GM23248 (cell line): ENCODE data around the gene HEXA. TPM values are rescaled to one million over a fixed set of nuclear protein-coding genes. Genes with fewer than 3 reads are reported as not detected.

Experiments
- DNase-seq: peaks from one replicate; pipeline ENCODE4 v3.0.0-alpha.2; 2015
- H2AFZ ChIP-seq: fragments of 200-600 bp; sonication (generic); 2 replicates; pipeline ENCODE4 v1.6.1; 2016; ENCODE audit warnings: antibody characterized with exemption
- H3F3A ChIP-seq: fragments of 200-600 bp; sonication (generic); 2 replicates; pipeline ENCODE4 v1.6.1; 2016; ENCODE audit warnings: mild to moderate bottlenecking, antibody characterized with exemption, mixed run types; ENCODE audit not compliant: insufficient read depth
- H3K27ac ChIP-seq: fragments of 200-600 bp; sonication (generic); 2 replicates; pipeline ENCODE4 v1.5.1; 2016; ENCODE audit warnings: mild to moderate bottlenecking
- H3K27me3 ChIP-seq: fragments of 200-600 bp; sonication (generic); replicated peaks from 2 replicates; pipeline ENCODE4 v1.6.1; 2016; ENCODE audit warnings: mild to moderate bottlenecking; ENCODE audit not compliant: insufficient read depth
- H3K36me3 ChIP-seq: fragments of 200-600 bp; sonication (generic); 2 replicates; pipeline ENCODE4 v1.6.1; 2016; ENCODE audit warnings: low read depth, mild to moderate bottlenecking
- H3K4me1 ChIP-seq: fragments of 200-600 bp; sonication (generic); 2 replicates; pipeline ENCODE4 v1.6.1; 2016; ENCODE audit warnings: mild to moderate bottlenecking; ENCODE audit not compliant: insufficient read depth
- H3K4me2 ChIP-seq: fragments of 200-600 bp; sonication (generic); one replicate; pipeline ENCODE4 v1.6.1; 2016; ENCODE audit warnings: mild to moderate bottlenecking; ENCODE audit not compliant: unreplicated experiment
- H3K4me3 ChIP-seq: fragments of 200-600 bp; sonication (generic); 2 replicates; pipeline ENCODE4 v1.5.1; 2016; ENCODE audit warnings: mild to moderate bottlenecking
- H3K79me2 ChIP-seq: fragments of 200-600 bp; sonication (generic); 2 replicates; pipeline ENCODE4 v1.6.1; 2016; ENCODE audit warnings: mild to moderate bottlenecking; ENCODE audit not compliant: insufficient read depth
- H3K9ac ChIP-seq: fragments of 200-600 bp; sonication (generic); 2 replicates; pipeline ENCODE4 v1.6.1; 2016; ENCODE audit warnings: mild to moderate bottlenecking
- H3K9me2 ChIP-seq: fragments of 200-600 bp; sonication (generic); 2 replicates; pipeline ENCODE4 v1.6.1; 2016; ENCODE audit warnings: mixed run types, mild to moderate bottlenecking, moderate library complexity; ENCODE audit not compliant: insufficient read depth
- H3K9me3 ChIP-seq: fragments of 200-600 bp; sonication (generic); one replicate; pipeline ENCODE4 v1.6.1; 2017; ENCODE audit warnings: low read depth
- H4K20me1 ChIP-seq: fragments of 200-600 bp; sonication (generic); 2 replicates; pipeline ENCODE4 v1.6.0; 2016; ENCODE audit not compliant: insufficient read depth
- EZH2 ChIP-seq: fragments of 200-600 bp; sonication (generic); IDR thresholded peaks from 2 replicates; pipeline ENCODE4 v1.6.1; 2018; ENCODE audit warnings: antibody characterized with exemption, mild to moderate bottlenecking; ENCODE audit not compliant: insufficient read depth, poor library complexity, severe bottlenecking
- EZH2phosphoT487 ChIP-seq: fragments of 200-600 bp; sonication (generic); IDR thresholded peaks from 2 replicates; pipeline ENCODE4 v1.6.1; 2018; ENCODE audit warnings: antibody characterized with exemption, moderate library complexity, mild to moderate bottlenecking, low read depth; ENCODE audit not compliant: insufficient read depth
- WGBS, 2 experiments: methylation state at CpG; one replicate each; pipeline ENCODE4 v1.1.6; 2015 to 2017; ENCODE audit warnings: low lambda C conversion rate in 2 of 2, low coverage in 1 of 2; ENCODE audit errors: missing lambda C conversion rate in 2 of 2; 5-methylcytosine and 5-hydroxymethylcytosine counted together
- in situ Hi-C: fragments of 300-500 bp; cut with MboI; formaldehyde crosslinking; loops from 2 replicates; pipeline ENCODE4 v1.15.0; 2020
- polyA plus RNA-seq: library from polyadenylated mRNA; unstranded; fragments of >200 nt; fragmentation: Nextera tagmentation; extraction: Ambion mirVana; gene quantifications from 2 replicates; pipeline ENCODE4 v1.2.1, GENCODE V29; 2016
- total RNA-seq: library from RNA; depleted of rRNA; stranded (reverse); fragments of >200 nt; shearing (Covaris generic); gene quantifications from 2 replicates; pipeline ENCODE4 v1.2.3, GENCODE V29; 2014

HEXA gene
- total and polyA plus RNA-seq, 2 experiments from 2014 or later = 162 to 190 TPM

GRCh38 chr15:72338617-72339321, 37.0 kb downstream of the HEXA start:
- no peak for TF ChIP-seq EZH2
- TF ChIP-seq EZH2phosphoT487 = no peak
- H2AFZ ChIP-seq = no peak overlapping the region

GRCh38 chr15:72338148-72338547, 37.7 kb downstream of the HEXA start:
- Histone ChIP-seq H3F3A (peaks cover 37% of the 10 kb centered on the region), H3K9me3 (no peaks in the 10 kb centered on the region), H3K9me2 (no peaks in the 10 kb centered on the region), H4K20me1 (no peaks in the 10 kb centered on the region), H2AFZ (no peak overlapping the region), H3K79me2 (no peaks in the 10 kb centered on the region), H3K27me3 (no peaks in the 10 kb centered on the region), H3K4me2 (peak overlapping the region; percentile 72), H3K36me3 (no peaks in the 10 kb centered on the region), H3K4me1 (peaks cover 23% of the 10 kb centered on the region), H3K27ac (peak overlapping the region; percentile 94), H3K9ac (peak overlapping the region; percentile 72), H3K4me3 (no peak overlapping the region)
- WGBS, 2 experiments = 94% methylated on average over 2 of the region's 2 CpGs
- in situ Hi-C loops = no loop called here
- TF ChIP-seq EZH2phosphoT487 = no peak
- no peak for TF ChIP-seq EZH2
- no peak for DNase-seq

More at GRCh38 chr15:72338617-72339321, 37.0 kb downstream of the HEXA start:
- in situ Hi-C loops = no loop called here
- Histone ChIP-seq H3K9ac (peak overlapping the region; percentile 72), H3K27ac (peak overlapping the region; percentile 94), H3F3A (peaks cover 37% of the 10 kb centered on the region), H3K9me2 (no peaks in the 10 kb centered on the region), H3K4me1 (peaks cover 23% of the 10 kb centered on the region), H3K27me3 (no peaks in the 10 kb centered on the region), H3K79me2 (no peaks in the 10 kb centered on the region), H4K20me1 (no peaks in the 10 kb centered on the region), H3K4me2 (peak overlapping the region; percentile 72), H3K4me3 (no peak overlapping the region), H3K36me3 (no peaks in the 10 kb centered on the region), H3K9me3 (no peaks in the 10 kb centered on the region)
- 38 to 43% methylated on average over 9 of the region's 9 CpGs for WGBS, 2 experiments
- peak; percentile 87 for DNase-seq

- no peaks in the 10 kb centered on the region for H3K79me2 ChIP-seq
- TF ChIP-seq EZH2 = no peak
- no peak for TF ChIP-seq EZH2phosphoT487
- WGBS, 2 experiments = 61 to 69% methylated on average over 2 of the region's 2 CpGs
- no peaks in the 10 kb centered on the region for H3K36me3 ChIP-seq
- no peaks in the 10 kb centered on the region for H3K27me3 ChIP-seq
- H4K20me1 ChIP-seq = no peaks in the 10 kb centered on the region
- H3K4me2 ChIP-seq = no peak overlapping the region
- no peak overlapping the region for H3K9ac ChIP-seq
- H3K27ac ChIP-seq = no peak overlapping the region
- no peak for DNase-seq
- H3K9me3 ChIP-seq = no peaks in the 10 kb centered on the region
- peaks cover 16% of the 10 kb centered on the region for H3K4me1 ChIP-seq
- H3K9me2 ChIP-seq = no peaks in the 10 kb centered on the region
- H2AFZ ChIP-seq = no peak overlapping the region
- no peak overlapping the region for H3K4me3 ChIP-seq
- H3F3A ChIP-seq = peaks cover 16% of the 10 kb centered on the region
- in situ Hi-C loops = no loop called here
These were observed 41.0 kb downstream of the HEXA start for GRCh38 chr15:72334842-72335241.

GRCh38 chr15:72331021-72331420, 44.8 kb downstream of the HEXA start:
- H3K27ac ChIP-seq = no peak overlapping the region
- TF ChIP-seq EZH2phosphoT487 (no peak), EZH2 (no peak)
- no peaks in the 10 kb centered on the region for H3K9me2 ChIP-seq
- DNase-seq = no peak
- no peaks in the 10 kb centered on the region for H3K36me3 ChIP-seq
- H3K9me3 ChIP-seq = no peaks in the 10 kb centered on the region
- no peak overlapping the region for H3K4me3 ChIP-seq
- H3F3A ChIP-seq = no peaks in the 10 kb centered on the region
- WGBS, 2 experiments = 82 to 94% methylated on average over 3 of the region's 3 CpGs
- no peak overlapping the region for H2AFZ ChIP-seq
- H3K27me3 ChIP-seq = no peaks in the 10 kb centered on the region
- no peaks in the 10 kb centered on the region for H3K79me2 ChIP-seq
- H3K4me1 ChIP-seq = no peaks in the 10 kb centered on the region
- H3K4me2 ChIP-seq = no peak overlapping the region
- in situ Hi-C loops = no loop called here
- H3K9ac ChIP-seq = no peak overlapping the region
- H4K20me1 ChIP-seq = no peaks in the 10 kb centered on the region
